Trophoblast cell (in vitro differentiated cells and primary cell): ENCODE measurements around the gene BHLHE41.

Source experiments
- DNase-seq, 2 donors: peaks; one replicate each; pipeline ENCODE4 v3.0.0-alpha.2; 2016
- H2AFZ ChIP-seq: 2 replicates; pipeline ENCODE4 v1.6.1; 2013; ENCODE audit warnings: low read length, moderate library complexity, mild to moderate bottlenecking; ENCODE audit not compliant: insufficient read depth, poor library complexity
- H2AK5ac ChIP-seq: 2 replicates; pipeline ENCODE4 v1.6.1; 2013; ENCODE audit warnings: mild to moderate bottlenecking, low read length
- H2BK120ac ChIP-seq: 2 replicates; pipeline ENCODE4 v1.6.1; 2013; ENCODE audit warnings: low read length, mild to moderate bottlenecking, moderate library complexity; ENCODE audit not compliant: insufficient read depth, poor library complexity
- H2BK12ac ChIP-seq: 2 replicates; pipeline ENCODE4 v1.6.1; 2013; ENCODE audit warnings: mild to moderate bottlenecking, low read length, moderate library complexity
- H2BK5ac ChIP-seq: 2 replicates; pipeline ENCODE4 v1.6.1; 2013; ENCODE audit warnings: low read length, low read depth, moderate library complexity, mild to moderate bottlenecking; ENCODE audit not compliant: poor library complexity
- H3K14ac ChIP-seq: 2 replicates; pipeline ENCODE4 v1.6.1; 2013; ENCODE audit warnings: mild to moderate bottlenecking, low read length
- H3K18ac ChIP-seq: 2 replicates; pipeline ENCODE4 v1.6.1; 2013; ENCODE audit warnings: mild to moderate bottlenecking, low read length
- H3K23ac ChIP-seq: 2 replicates; pipeline ENCODE4 v1.6.1; 2013; ENCODE audit warnings: low read length
- H3K27ac ChIP-seq: 2 replicates; pipeline ENCODE4 v1.5.1; 2013; ENCODE audit warnings: low read depth, mild to moderate bottlenecking, inconsistent platforms, low read length, moderate library complexity
- H3K27me3 ChIP-seq: 2 replicates; pipeline ENCODE4 v1.6.1; 2013; ENCODE audit warnings: inconsistent platforms, mild to moderate bottlenecking, low read length, moderate library complexity; ENCODE audit not compliant: insufficient read depth
- H3K36me3 ChIP-seq, 2 experiments: 1 replicate in 1 of 2; 2 replicates in 1 of 2; pipeline ENCODE4 v1.6.1; 2013; ENCODE audit warnings: low read length in 2 of 2, mild to moderate bottlenecking in 2 of 2, moderate library complexity in 1 of 2; ENCODE audit not compliant: insufficient read depth in 2 of 2, control insufficient read depth in 1 of 2
- H3K4ac ChIP-seq: 2 replicates; pipeline ENCODE4 v1.6.1; 2013; ENCODE audit warnings: low read depth, mild to moderate bottlenecking, low read length, moderate library complexity
- H3K4me1 ChIP-seq, 2 experiments: 1 replicate in 1 of 2; 2 replicates in 1 of 2; pipeline ENCODE4 v1.6.1; 2013; ENCODE audit warnings: low read length in 2 of 2, mild to moderate bottlenecking in 2 of 2, moderate library complexity in 1 of 2; ENCODE audit not compliant: insufficient read depth in 2 of 2, control insufficient read depth in 1 of 2
- H3K4me2 ChIP-seq: 2 replicates; pipeline ENCODE4 v1.6.1; 2013; ENCODE audit warnings: inconsistent platforms, mild to moderate bottlenecking, low read length, moderate library complexity
- H3K4me3 ChIP-seq: 2 replicates; pipeline ENCODE4 v1.5.1; 2013; ENCODE audit warnings: mild to moderate bottlenecking, low read depth, low read length, inconsistent platforms
- H3K79me1 ChIP-seq: one replicate; pipeline ENCODE4 v1.6.1; 2013; ENCODE audit warnings: low read length
- H3K79me2 ChIP-seq: 2 replicates; pipeline ENCODE4 v1.6.1; 2013; ENCODE audit warnings: low read length, mild to moderate bottlenecking; ENCODE audit not compliant: control insufficient read depth, insufficient read depth, poor library complexity
- H3K9ac ChIP-seq: 2 replicates; pipeline ENCODE4 v1.6.1; 2013; ENCODE audit warnings: mild to moderate bottlenecking, low read length
- H3K9me3 ChIP-seq: 2 replicates; pipeline ENCODE4 v1.6.1; 2013; ENCODE audit warnings: low read depth, mild to moderate bottlenecking, control low read depth, inconsistent platforms, low read length; ENCODE audit not compliant: insufficient read depth
- H4K12ac ChIP-seq: 2 replicates; pipeline ENCODE4 v1.6.1; 2013; ENCODE audit warnings: low read depth, mild to moderate bottlenecking, low read length, moderate library complexity
- H4K8ac ChIP-seq: 2 replicates; pipeline ENCODE4 v1.6.1; 2013; ENCODE audit warnings: low read depth, mild to moderate bottlenecking, low read length, moderate library complexity
- H4K91ac ChIP-seq: one replicate; pipeline ENCODE4 v1.6.1; 2013; ENCODE audit warnings: low read depth, mild to moderate bottlenecking, low read length, moderate library complexity
- WGBS: extraction: QIAGEN DNeasy Blood & Tissue Kit; methylation state at CpG from one replicate; pipeline ENCODE4 v1.1.7; 2013; ENCODE audit warnings: missing lambda C conversion rate; ENCODE audit not compliant: insufficient read length, insufficient coverage; ENCODE audit errors: extremely low coverage; 5-methylcytosine and 5-hydroxymethylcytosine counted together

BHLHE41 gene

GRCh38 chr12:26123482-26123980, 1.3 kb downstream of the BHLHE41 start:
- H2AK5ac ChIP-seq: no peak overlapping the region
- H4K91ac ChIP-seq: no peak overlapping the region
- H3K18ac ChIP-seq: no peak overlapping the region
- no peak overlapping the region for H4K12ac ChIP-seq
- H3K23ac ChIP-seq: no peak overlapping the region
- no peak overlapping the region for H4K8ac ChIP-seq
- H3K4me1 ChIP-seq: peaks cover 12 to 13% of the 10 kb centered on the region in 2 experiments
- peaks cover 1% of the 10 kb centered on the region for H3K9me3 ChIP-seq
- H2AFZ ChIP-seq: no peak overlapping the region
- no peak overlapping the region for H3K9ac ChIP-seq
- no peaks in the 10 kb centered on the region for H3K79me2 ChIP-seq
- no peak overlapping the region for H3K14ac ChIP-seq
- no peak overlapping the region for H3K4me3 ChIP-seq
- H3K4ac ChIP-seq: no peak overlapping the region
- H2BK120ac ChIP-seq: no peak overlapping the region
- H3K27ac ChIP-seq: no peak overlapping the region
- no peak overlapping the region for H2BK12ac ChIP-seq
- H3K79me1 ChIP-seq: no peaks in the 10 kb centered on the region
- peak overlapping the region; percentile 97 for H3K4me2 ChIP-seq
- H3K27me3 ChIP-seq: peaks cover 36% of the 10 kb centered on the region
- WGBS: no CpG with 5 or more reads among the region's 8 CpGs
- no peak for DNase-seq
- H3K36me3 ChIP-seq: no peaks in the 10 kb centered on the region
- H2BK5ac ChIP-seq: no peak overlapping the region

GRCh38 chr12:26122681-26123481, 2.0 kb downstream of the BHLHE41 start:
- Histone ChIP-seq H3K79me1 (no peaks in the 10 kb centered on the region), H3K9ac (no peak overlapping the region), H2BK5ac (no peak overlapping the region), H4K91ac (no peak overlapping the region), H3K36me3 (no peaks in the 10 kb centered on the region), H3K4me1 (peaks cover 12 to 13% of the 10 kb centered on the region in 2 experiments), H3K4me3 (peak overlapping the region; percentile 72), H4K8ac (peak overlapping the region; percentile 9), H2BK12ac (no peak overlapping the region), H3K4ac (no peak overlapping the region), H3K23ac (no peak overlapping the region), H3K79me2 (no peaks in the 10 kb centered on the region), H3K18ac (no peak overlapping the region), H2AFZ (peak overlapping the region; percentile 42), H3K27me3 (peaks cover 36% of the 10 kb centered on the region), H2BK120ac (no peak overlapping the region), H3K14ac (no peak overlapping the region), H2AK5ac (no peak overlapping the region), H3K27ac (no peak overlapping the region), H3K9me3 (peaks cover 1% of the 10 kb centered on the region), H3K4me2 (peak overlapping the region; percentile 97), H4K12ac (no peak overlapping the region)
- no CpG with 5 or more reads among the region's 69 CpGs for WGBS
- peak in 1 of 2 donors; percentile 53 for DNase-seq

GRCh38 chr12:26122061-26122680, 2.7 kb downstream of the BHLHE41 start:
- Histone ChIP-seq H2AFZ (peak overlapping the region; percentile 42), H3K9ac (peak overlapping the region; percentile 64), H3K79me2 (no peaks in the 10 kb centered on the region), H2AK5ac (no peak overlapping the region), H4K91ac (no peak overlapping the region), H3K4me2 (peak overlapping the region; percentile 97), H4K8ac (no peak overlapping the region), H2BK120ac (no peak overlapping the region), H3K27me3 (peaks cover 31% of the 10 kb centered on the region), H3K27ac (no peak overlapping the region), H3K4me3 (peak overlapping the region; percentile 72), H3K79me1 (no peaks in the 10 kb centered on the region), H2BK12ac (no peak overlapping the region), H3K18ac (no peak overlapping the region), H3K14ac (no peak overlapping the region), H3K23ac (no peak overlapping the region), H2BK5ac (no peak overlapping the region), H3K9me3 (peaks cover 1% of the 10 kb centered on the region), H4K12ac (no peak overlapping the region), H3K36me3 (no peaks in the 10 kb centered on the region), H3K4me1 (peaks cover 12 to 13% of the 10 kb centered on the region in 2 experiments), H3K4ac (no peak overlapping the region)
- WGBS: no CpG with 5 or more reads among the region's 88 CpGs
- peak in 1 of 2 donors; percentile 46 for DNase-seq

- Histone ChIP-seq H2BK5ac (no peak overlapping the region), H3K4me1 (peaks cover 12 to 13% of the 10 kb centered on the region in 2 experiments), H3K4ac (no peak overlapping the region), H2AFZ (no peak overlapping the region), H3K9me3 (peaks cover 1% of the 10 kb centered on the region), H4K91ac (no peak overlapping the region), H3K79me1 (no peaks in the 10 kb centered on the region), H4K8ac (no peak overlapping the region), H3K23ac (no peak overlapping the region), H2BK120ac (no peak overlapping the region), H3K4me2 (peak overlapping the region; percentile 97), H3K9ac (no peak overlapping the region), H3K18ac (no peak overlapping the region), H2AK5ac (no peak overlapping the region), H3K14ac (no peak overlapping the region), H4K12ac (no peak overlapping the region), H3K27me3 (peaks cover 31% of the 10 kb centered on the region), H2BK12ac (no peak overlapping the region), H3K27ac (no peak overlapping the region), H3K36me3 (no peaks in the 10 kb centered on the region), H3K4me3 (peak overlapping the region; percentile 72), H3K79me2 (no peaks in the 10 kb centered on the region)
- WGBS: no CpG with 5 or more reads among the region's 15 CpGs
- DNase-seq: no peak
These were observed 3.3 kb downstream of the BHLHE41 start for GRCh38 chr12:26121323-26122060.
